DOHH2 (cell line): Measurements from ENCODE around the gene ALPK1.

ENCODE experiments used
- CTCF ChIP-seq: fragments of 200-600 bp; sonication (generic); IDR thresholded peaks from one replicate; pipeline ENCODE4 v1.5.1; 2014; ENCODE audit warnings: antibody characterized with exemption, mild to moderate bottlenecking, low read depth, low read length; ENCODE audit not compliant: poor library complexity, severe bottlenecking
- EZH2phosphoT487 ChIP-seq: fragments of 200-600 bp; sonication (generic); IDR thresholded peaks from 2 replicates; pipeline ENCODE4 v1.6.1; 2017; ENCODE audit warnings: borderline replicate concordance, mild to moderate bottlenecking, antibody characterized with exemption, low read length, moderate library complexity, mixed read lengths

DNA sequence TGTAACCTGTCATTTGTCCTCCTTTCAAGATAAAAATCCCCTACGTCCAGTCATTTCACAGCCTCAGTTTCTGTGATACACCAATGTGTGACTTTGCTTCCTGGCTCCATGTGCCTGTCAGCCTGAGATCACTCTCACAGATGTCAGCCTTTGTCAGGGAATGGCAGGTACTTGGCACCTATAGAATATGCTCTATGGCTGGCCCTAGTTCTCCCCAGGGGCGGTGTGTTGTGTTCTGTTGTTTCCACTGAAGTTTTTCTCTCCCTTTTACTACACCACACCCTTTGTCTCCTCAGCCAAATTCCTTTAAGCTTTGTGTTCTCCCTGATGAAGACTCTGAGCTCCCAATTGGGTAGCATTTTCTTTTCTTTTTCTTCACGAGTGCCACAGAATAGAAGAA, 81.7 kb downstream of the ALPK1 start:
- TF ChIP-seq CTCF (no peak), EZH2phosphoT487 (no peak)
